Glomerular visceral epithelial cell (primary cell): ENCODE measurements around the gene OOEP.
"Not testable (repeated sequence)": the region's sequence is repeated elsewhere in the genome, so short reads cannot be mapped to it uniquely, and the experiment has no call there.

ENCODE experiments used
- DNase-seq: peaks from one replicate; pipeline ENCODE4 v3.0.0-alpha.2; 2016; ENCODE audit errors: extremely low spot score

The OOEP gene

GRCh38 chr6:73369563-73369962, at the start of gene OOEP:
OOEP (minus strand) TSS chr6:73369897; CDS start chr6:73369792, 105 bp downstream.
- no peak for DNase-seq

GRCh38 chr6:73418081-73418741, 48.5 kb upstream of the OOEP start:
- DNase-seq = peak; percentile 14

- no peak for DNase-seq
Measured at GRCh38 chr6:73413102-73413501, 43.4 kb upstream of the OOEP start.

- no peak for DNase-seq
Measured at GRCh38 chr6:73409395-73409794, 39.7 kb upstream of the OOEP start.

GRCh38 chr6:73400656-73401055, 31.0 kb upstream of the OOEP start:
- DNase-seq = no peak

- no peak for DNase-seq
Measured at GRCh38 chr6:73395875-73396274, 26.2 kb upstream of the OOEP start.

- no peak for DNase-seq
Measured at GRCh38 chr6:73394577-73395354, 25.1 kb upstream of the OOEP start, which contains the start of gene DDX43. DDX43 (plus strand) TSS chr6:73394828; CDS start chr6:73394906, 78 bp downstream.

- DNase-seq = no peak
Measured at GRCh38 chr6:73393278-73393677, 23.6 kb upstream of the OOEP start.

GRCh38 chr6:73392188-73392587, 22.5 kb upstream of the OOEP start:
- DNase-seq = not testable (repeated sequence)

GRCh38 chr6:73391675-73392074, 22.0 kb upstream of the OOEP start:
- DNase-seq = no peak

GRCh38 chr6:73389854-73390253, 20.2 kb upstream of the OOEP start:
- no peak for DNase-seq

- DNase-seq = peak; percentile 64
Measured at GRCh38 chr6:73388800-73389512, 19.3 kb upstream of the OOEP start.

- DNase-seq = no peak
Measured at GRCh38 chr6:73388433-73388799, 18.7 kb upstream of the OOEP start.

GRCh38 chr6:73382462-73383113, 12.9 kb upstream of the OOEP start:
- DNase-seq = no peak

- DNase-seq = not testable (repeated sequence)
Measured at GRCh38 chr6:73381531-73381930, 11.8 kb upstream of the OOEP start.

GRCh38 chr6:73377225-73377624, 7.5 kb upstream of the OOEP start:
- DNase-seq = no peak

GRCh38 chr6:73375216-73375615, 5.5 kb upstream of the OOEP start:
- peak; percentile 58 for DNase-seq

- no peak for DNase-seq
Measured at GRCh38 chr6:73372516-73372915, 2.8 kb upstream of the OOEP start.

GRCh38 chr6:73371984-73372383, 2.3 kb upstream of the OOEP start:
- DNase-seq = no peak

- DNase-seq = no peak
Measured at GRCh38 chr6:73369157-73369556, 540 bp downstream of the OOEP start.

GRCh38 chr6:73368675-73369074, 1.0 kb downstream of the OOEP start:
- no peak for DNase-seq

- no peak for DNase-seq
Measured at GRCh38 chr6:73367761-73368355, 1.8 kb downstream of the OOEP start.
